ENCODE data around the gene LSM8.
"Not testable (repeated sequence)": the region's sequence is repeated elsewhere in the genome, so short reads cannot be mapped to it uniquely, and the experiment has no call there.

Gene LSM8

DNA sequence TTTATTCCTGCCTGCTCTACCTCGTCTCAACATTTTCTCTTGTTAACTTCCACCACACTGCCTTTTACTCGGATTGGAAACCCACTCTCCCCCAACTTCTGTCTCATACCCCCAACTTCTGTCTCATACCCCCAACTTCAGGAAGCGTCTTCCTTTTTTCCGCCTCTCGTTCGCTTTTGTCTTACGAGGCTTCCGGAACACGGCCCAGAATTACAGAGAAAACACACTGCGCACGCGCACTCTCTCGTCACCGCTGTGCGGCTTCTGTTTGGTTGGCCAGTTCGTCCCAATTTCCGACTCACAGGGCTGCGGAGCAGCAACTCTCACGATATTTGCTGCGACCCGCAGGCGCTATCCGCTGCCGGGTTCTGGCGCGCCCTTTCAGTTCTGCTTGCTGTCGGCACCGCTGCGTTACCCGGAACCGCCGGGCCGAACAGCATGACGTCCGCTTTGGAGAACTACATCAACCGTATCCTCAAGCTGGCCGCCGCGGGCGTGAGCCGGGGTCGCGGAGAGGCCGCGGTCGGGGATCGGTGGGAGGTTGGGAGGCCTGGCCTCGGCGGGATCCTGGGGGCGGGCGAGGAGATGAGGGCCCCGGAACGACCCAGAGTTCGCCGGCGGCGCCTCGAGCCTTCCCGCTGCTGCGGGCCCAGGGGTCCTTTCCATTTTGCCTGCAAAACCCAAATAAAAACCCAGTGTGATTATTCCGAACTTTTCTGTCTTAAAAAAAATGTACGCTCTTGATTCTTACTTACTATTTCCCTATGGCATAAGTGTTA lies at the start of gene LSM8:
LSM8 (plus strand) TSS at position 379 of the 779 bp plus-strand sequence; CDS start at position 439, 60 bp downstream.
- DNase-seq (ENCODE audit: low read depth), result peak; percentile 97

- not testable (repeated sequence) for DNase-seq (ENCODE audit: low read depth)
Observed at GRCh38 chr7:118134420-118134819, 49.5 kb upstream of the LSM8 start.

DNA sequence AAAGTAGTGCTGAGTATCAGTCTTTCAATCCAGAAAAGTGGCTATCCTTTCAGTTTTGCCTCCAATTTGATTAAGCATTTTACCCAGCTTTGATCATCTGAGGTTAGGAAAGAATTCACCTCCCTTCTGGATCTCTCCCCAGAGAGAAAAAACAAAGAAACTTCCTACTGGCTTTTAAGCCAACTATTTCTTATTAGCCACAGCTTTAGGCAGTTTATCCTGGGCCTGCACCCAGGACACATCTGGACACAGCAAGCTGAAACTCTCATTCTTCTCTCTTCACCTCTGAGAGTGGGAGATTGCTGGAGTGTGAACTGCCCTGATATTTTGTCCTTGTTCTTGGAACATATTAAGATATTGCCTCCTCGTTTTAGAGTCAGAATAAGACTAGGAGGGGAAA lies 43.5 kb upstream of the LSM8 start:
- DNase-seq (ENCODE audit: low read depth), result no peak

DNA sequence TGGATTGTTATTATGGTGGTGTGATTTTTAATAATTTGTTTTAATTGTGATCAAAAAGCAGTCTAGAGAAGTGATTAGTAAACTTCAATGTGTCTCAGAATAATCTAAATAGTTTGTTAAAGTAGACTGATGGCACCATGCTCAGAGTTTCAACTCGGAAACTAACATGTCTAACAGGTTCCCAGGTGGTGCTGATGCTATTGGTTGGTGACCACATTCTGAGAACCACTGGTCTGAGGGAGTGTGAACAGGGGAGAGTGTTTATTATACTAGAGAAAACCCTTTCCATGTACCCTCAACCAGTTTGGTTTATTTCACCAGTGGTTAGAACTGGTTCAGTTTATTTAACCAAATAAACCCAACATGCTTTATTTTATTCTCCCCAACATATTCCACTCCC lies 42.0 kb upstream of the LSM8 start:
- DNase-seq (ENCODE audit: low read depth), result no peak

DNA sequence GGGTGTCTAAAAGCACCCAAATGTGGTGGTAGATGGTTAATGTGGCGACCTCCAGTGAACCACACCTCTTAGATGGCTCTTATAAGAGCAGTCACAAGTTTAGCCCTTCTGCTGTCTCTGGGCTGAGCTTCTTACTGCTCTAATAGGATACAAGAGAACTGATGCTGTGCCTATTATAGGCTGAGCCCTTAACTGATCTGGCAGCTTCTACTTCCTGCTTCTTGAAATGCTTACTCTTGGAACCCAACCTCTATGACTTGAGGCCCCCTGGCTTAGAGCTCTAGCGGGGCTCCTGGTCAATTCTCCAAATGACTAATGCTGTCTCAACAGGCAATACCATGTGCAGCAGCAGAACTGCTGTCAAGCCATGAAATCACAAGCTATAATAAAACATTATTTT lies 35.0 kb upstream of the LSM8 start:
- DNase-seq (ENCODE audit: low read depth), result no peak

GRCh38 chr7:118149394-118149793 lies 34.6 kb upstream of the LSM8 start:
- no peak for DNase-seq (ENCODE audit: low read depth)

DNA sequence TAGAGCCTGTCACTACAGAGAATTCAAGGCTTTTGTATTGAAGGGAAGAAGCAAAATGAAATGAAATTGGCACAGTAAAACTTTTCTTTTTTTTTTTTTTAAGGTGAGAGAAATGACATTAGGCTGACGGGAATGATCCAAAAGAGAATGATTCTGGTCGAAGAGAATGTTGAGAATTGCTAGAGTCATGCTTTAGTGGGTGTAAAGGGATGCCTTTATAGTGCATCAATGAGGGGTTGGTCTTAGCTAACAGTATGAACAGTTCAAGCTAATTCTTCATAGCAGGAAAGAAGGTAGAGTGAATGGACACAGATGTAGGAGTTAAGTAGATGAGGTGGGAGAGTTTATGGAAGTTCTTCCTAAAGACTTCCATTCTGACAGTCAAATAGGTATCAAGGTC lies 32.3 kb upstream of the LSM8 start:
- no peak for DNase-seq (ENCODE audit: low read depth)

DNA sequence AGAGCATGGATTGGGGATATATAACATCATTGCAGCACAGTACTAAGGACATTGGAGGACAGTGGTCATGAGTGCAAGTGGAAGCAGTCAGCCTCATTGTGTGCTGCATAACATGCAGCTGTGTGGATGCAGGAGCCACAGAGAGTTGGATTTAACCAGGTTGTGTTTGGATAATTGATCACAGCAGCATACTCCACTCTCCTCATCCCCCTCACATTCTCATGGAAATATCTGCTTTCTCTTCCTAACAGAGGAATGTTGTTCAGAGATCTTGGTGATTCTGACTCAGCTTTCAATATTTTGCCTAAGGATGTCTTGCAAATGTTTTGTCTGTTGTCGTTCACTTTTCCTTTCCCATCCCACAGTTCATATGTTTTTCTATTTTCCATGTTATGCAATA lies 31.8 kb upstream of the LSM8 start:
- DNase-seq (ENCODE audit: low read depth), result no peak

DNA sequence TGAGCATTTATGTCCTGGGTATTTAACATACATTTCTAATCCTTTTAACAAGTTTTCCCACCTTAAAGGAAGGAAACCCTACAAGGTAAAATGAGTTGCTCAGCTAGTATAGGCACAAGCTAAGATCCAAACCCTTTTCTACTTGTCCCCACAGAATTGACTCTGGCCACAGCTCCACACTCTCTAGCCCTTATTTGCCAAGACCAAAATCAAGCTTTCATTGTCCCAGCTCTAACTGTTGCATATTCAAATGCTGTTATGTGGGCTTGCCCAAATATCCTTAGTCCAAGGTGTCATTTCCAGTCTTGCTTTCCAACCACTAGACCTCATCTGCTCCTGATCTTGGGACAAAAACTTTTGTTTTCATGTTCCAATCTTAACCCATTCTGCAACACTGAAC lies 31.3 kb upstream of the LSM8 start:
- no peak for DNase-seq (ENCODE audit: low read depth)

DNA sequence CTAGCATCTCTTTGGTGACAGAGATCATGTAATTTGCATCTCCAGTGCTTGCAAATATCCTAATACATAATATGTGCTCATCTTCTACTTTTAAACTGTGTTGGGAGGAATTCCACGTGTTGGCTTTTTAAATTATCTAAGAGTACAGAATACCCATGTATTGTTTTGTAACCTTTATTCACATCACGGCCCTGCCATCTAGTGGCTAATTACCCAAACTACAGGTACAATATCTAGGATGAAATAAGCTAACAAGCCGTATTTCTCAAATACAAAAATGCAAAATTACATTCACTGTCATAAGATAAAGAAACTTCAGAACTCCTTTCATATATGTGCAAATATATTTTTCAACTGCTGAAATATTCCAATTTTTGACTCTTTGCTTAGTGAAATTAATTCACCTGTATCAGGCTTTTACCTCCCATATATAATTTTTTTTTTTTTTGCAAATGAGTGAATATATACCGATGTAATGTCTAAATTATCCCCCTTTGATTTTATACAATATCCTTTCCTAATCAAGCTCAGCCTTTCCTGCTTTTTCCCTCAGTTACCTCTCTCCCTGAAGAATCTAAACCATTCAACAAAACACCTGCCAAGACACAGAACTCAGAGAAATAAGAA lies 30.3 kb upstream of the LSM8 start:
- DNase-seq (ENCODE audit: low read depth), result no peak

DNA sequence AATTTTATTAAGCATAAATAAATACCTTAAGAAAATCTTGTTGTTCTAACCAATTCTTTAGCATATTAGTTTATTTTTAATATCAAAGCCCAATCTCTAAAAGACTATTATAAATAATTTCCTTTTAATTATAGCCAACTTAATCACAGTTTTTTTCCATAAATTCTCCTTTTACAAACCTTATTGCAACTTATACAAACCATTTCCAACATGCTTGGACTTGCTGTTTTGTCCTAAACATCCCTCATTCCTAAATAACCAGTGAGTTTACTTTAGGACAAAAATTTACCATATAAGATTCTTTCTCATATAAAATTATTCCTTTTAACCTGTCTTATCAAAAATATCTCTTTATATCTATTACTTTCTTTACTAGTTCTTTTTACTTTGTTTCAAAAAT lies 25.2 kb upstream of the LSM8 start:
- DNase-seq (ENCODE audit: low read depth), result no peak

DNA sequence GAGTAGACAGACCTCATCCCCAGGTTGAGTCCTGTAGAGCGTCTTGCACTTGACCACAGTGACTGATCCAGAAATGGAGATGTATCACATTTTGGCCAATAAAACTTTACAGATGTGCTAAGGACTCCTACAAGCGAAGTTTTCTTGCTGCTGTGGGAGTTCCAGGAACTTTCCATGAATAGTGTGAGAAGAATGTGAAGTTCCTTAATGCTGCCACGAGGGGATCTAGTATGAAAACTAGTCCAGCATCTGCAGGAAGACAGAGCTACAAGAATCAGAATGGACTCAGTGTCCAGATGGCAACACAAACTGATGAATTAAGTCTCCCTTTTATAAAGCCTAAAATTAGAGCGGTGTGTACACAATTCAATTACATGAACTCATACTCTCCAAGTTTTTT lies 14.8 kb upstream of the LSM8 start:
- DNase-seq (ENCODE audit: low read depth), result no peak

- no peak for DNase-seq (ENCODE audit: low read depth)
Observed at GRCh38 chr7:118175740-118176139, 8.2 kb upstream of the LSM8 start.

DNA sequence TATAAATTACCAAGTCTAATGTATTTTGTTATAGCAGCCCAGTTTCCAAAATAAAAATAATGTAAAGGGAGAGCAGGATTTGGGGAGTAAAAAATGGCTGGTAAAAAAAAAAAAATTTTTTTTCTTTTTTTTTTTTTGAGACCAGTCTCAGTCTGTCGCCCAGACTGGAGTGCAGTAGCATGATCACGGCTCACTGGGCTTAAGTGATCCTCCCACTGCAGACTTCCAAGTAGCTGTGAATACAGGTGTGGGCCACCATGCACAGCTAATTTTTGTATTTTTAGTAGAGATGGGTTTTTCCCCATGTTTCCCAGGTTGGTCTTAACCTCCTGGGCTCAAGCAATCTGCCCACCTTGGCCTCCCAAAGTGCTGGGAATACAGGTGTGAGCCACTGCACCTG lies 4.8 kb upstream of the LSM8 start:
- DNase-seq (ENCODE audit: low read depth), result no peak

DNA sequence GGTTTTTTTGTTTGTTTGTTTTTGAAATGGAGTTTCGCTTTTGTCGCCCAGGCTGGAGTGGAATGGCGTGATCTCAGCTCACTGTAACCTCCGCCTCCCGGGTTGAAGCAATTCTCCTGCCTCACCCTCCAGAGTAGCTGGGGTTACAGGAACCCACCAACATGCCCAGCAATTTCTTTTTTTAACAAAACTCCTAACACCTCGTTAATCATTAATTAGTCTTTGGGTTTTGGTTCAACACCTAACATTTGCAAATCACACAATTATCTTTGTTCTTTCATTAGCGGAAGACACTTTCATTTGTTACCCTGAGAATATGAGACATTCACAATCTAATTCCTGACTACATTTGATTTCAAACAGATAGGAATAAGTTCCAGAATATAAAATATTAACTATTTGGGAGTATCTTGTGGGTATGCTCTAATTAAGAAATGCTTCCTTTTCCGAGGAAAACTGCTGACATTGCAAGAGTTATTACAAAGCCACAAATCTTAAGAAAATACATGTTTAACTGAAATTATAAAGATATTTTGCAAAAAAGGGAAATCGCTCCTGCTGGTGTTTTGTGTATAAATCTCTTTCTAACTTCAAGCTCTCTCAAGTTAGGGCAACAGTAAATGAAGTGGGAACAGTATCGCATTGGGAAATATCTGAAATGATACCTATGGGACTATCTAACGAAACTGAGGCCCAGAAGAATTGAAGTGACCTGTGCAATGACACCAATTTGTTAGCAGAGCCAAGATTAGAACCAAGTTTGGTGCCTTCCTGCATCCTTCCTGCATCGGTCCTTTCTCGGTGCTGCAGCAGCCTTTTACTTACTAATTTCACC lies 1.2 kb upstream of the LSM8 start:
- no peak for DNase-seq (ENCODE audit: low read depth)

DNA sequence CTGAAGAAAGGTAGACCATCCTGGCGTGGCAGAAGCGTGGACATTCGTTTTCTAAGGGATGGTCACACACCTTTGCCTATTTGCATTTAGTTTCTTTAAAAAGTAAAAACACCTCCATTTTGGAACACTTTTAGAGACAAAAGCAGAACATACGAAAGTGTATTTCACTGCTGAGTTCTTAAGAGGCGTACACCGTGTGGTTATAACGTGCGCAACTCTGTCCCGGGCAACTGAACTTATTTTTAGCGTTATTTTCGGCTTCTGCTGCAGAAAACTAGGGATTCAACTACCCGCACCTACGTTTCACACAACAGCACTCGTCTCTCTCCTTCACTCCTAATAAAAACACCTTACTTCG lies 557 bp upstream of the LSM8 start:
- DNase-seq (ENCODE audit: low read depth), result no peak

- DNase-seq (ENCODE audit: low read depth), result no peak
Observed at GRCh38 chr7:118184565-118184940, 589 bp downstream of the LSM8 start.

DNA sequence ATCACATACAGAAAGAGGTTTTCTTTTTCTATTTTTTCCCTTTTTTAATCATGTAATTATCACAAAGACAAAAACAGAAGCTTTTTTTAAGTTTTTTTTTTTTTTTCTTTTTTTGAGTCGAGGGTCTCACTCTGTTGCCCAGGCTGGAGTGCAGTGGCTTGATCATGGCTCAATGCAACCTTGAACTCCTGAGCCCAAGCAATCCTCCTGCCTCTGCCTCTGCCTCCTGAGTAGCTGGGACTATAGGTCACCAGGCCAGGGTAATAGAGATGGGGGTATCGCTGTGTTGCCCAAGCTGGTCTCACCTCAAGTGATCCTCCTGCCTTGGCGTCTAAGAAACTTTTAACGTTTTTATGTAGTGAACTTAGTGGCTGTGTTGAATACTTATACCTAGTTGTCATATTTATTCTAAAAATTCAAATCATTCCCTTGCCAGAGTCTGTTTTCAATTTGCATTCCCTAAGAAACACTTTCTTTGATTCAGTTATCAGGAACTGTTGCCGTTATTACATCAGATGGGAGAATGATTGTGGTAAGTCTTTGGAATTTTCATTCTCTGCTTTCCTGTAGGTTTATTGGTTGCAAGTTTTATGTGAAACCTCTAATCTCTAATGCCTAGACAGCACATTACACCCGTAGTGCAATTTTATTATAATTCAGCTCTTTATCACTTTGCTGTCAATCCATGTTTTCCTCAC lies 1.3 kb downstream of the LSM8 start:
- no peak for DNase-seq (ENCODE audit: low read depth)

- no peak for DNase-seq (ENCODE audit: low read depth)
Observed at GRCh38 chr7:118186501-118186900, 2.5 kb downstream of the LSM8 start.

DNA sequence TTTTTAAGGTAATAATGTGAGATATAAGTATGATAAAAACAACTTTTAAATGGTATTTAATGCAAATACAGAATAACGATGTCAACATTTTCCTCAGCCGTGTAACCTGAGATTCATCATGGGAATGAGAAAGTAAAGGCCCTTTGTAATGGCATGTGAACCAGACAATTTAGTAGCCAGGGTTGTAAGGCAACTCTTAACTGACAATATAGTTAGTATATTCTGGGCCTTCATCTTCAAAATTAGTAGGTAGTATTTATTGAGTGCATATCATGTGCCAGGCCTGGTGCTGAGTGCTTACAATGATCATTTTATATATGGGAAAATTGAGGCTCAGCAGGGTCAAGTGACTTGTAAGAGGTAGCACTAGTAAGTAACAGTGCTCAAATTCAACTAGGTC lies 10.6 kb downstream of the LSM8 start:
- DNase-seq (ENCODE audit: low read depth), result no peak

- DNase-seq (ENCODE audit: low read depth), result no peak
Observed at GRCh38 chr7:118195837-118196474, 12.0 kb downstream of the LSM8 start.

GRCh38 chr7:118202061-118202460 lies 18.1 kb downstream of the LSM8 start:
- no peak for DNase-seq (ENCODE audit: low read depth)
